ENCODE results near the gene TMOD1.

DNA sequence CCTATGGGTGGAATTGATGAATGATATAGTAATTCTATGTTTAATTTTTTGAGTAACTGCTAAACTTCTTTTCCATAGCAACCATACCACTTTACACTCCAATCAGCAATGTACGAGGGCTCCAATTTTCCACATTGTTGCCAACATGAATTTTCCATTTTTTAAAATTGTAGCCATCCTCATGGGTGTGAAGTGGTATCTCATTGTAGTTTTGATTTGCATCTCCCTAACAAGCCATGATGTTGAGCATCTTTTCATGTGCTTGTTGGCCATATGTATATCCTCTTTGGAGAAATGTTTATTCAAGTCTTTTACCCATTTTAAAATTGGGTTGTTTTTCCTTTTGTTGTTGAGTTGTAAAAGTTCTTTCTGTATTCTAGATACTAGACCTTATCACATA is 48.9 kb downstream of the TMOD1 start:
- TF ChIP-seq, protein P1, sequence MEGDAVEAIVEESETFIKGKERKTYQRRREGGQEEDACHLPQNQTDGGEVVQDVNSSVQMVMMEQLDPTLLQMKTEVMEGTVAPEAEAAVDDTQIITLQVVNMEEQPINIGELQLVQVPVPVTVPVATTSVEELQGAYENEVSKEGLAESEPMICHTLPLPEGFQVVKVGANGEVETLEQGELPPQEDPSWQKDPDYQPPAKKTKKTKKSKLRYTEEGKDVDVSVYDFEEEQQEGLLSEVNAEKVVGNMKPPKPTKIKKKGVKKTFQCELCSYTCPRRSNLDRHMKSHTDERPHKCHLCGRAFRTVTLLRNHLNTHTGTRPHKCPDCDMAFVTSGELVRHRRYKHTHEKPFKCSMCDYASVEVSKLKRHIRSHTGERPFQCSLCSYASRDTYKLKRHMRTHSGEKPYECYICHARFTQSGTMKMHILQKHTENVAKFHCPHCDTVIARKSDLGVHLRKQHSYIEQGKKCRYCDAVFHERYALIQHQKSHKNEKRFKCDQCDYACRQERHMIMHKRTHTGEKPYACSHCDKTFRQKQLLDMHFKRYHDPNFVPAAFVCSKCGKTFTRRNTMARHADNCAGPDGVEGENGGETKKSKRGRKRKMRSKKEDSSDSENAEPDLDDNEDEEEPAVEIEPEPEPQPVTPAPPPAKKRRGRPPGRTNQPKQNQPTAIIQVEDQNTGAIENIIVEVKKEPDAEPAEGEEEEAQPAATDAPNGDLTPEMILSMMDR (conservative IDR thresholded peaks at IDR 0.05; ENCODE audit: low read length): no peak
- no peak for TF ChIP-seq EZH2phosphoT487 (IDR thresholded peaks at IDR 0.05; ENCODE audit: borderline replicate concordance, low read depth, low read length)

Data from OCI-LY7 (cell line).